ENCODE results near the gene MGAT3. TPM values are rescaled to one million over a fixed set of nuclear protein-coding genes. Genes with fewer than 3 reads are reported as not detected.
A peak's percentile ranks its signal among the peaks of the same experiment; 100 is the strongest.

The MGAT3 gene
- total and polyA plus RNA-seq, 12 donors: 0.42 to 6.9 (median 1.7) TPM

- Histone ChIP-seq H3K4me3 (no peak overlapping the region), H3K4me1 (replicated peaks in 1 of 2) (peaks cover 24 to 30% of the 10 kb centered on the region in 2 donors), H3K36me3 (replicated peaks in 1 of 2) (peaks cover 0 to 13% of the 10 kb centered on the region in 2 donors), H3K27ac (peak overlapping the region in 1 of 5 donors; percentile 93), H3K27me3 (no peaks in the 10 kb centered on the region), H3K9me3 (replicated peaks in 1 of 3) (no peaks in the 10 kb centered on the region)
- TF ChIP-seq CTCF (IDR thresholded peaks at IDR 0.05): no peak
- TF ChIP-seq POLR2A (IDR thresholded peaks at IDR 0.05): no peak
- WGBS, 4 donors: 76 to 84% (median 81%) methylated on average over 6 of the region's 6 CpGs
- no peak for DNase-seq
- intact Hi-C loops (cut with DNase I): no loop called here
Observed at GRCh38 chr22:39500101-39500500, 43.3 kb downstream of the MGAT3 start.

GRCh38 chr22:39501644-39502108 is 44.9 kb downstream of the MGAT3 start:
- DNase-seq: no peak
- WGBS, 4 donors: 32 to 42% (median 34%) methylated on average over 9 to 13 of the region's 13 CpGs
- H3K36me3 ChIP-seq (replicated peaks in 1 of 2): peaks cover 0 to 29% of the 10 kb centered on the region in 2 donors
- no peak for TF ChIP-seq CTCF (IDR thresholded peaks at IDR 0.05)
- TF ChIP-seq POLR2A (IDR thresholded peaks at IDR 0.05): no peak
- H3K9me3 ChIP-seq (replicated peaks in 1 of 3): no peaks in the 10 kb centered on the region
- no peaks in the 10 kb centered on the region for H3K27me3 ChIP-seq
- intact Hi-C loops (cut with DNase I): loop anchor here in 1 of 2 donors (2.0 kb wide), 1 partner anchor 17 kb away; no protein-coding TSS in a partner anchor
- H3K4me3 ChIP-seq: peak overlapping the region in 2 of 4 donors; percentile 41 to 90
- peaks cover 24 to 25% of the 10 kb centered on the region in 2 donors for H3K4me1 ChIP-seq (replicated peaks in 1 of 2)
- peak overlapping the region in 4 of 5 donors; percentile 59 to 95 (median 92) for H3K27ac ChIP-seq

- Histone ChIP-seq H3K4me1 (replicated peaks in 1 of 2) (peaks cover 24% of the 10 kb centered on the region in 2 donors), H3K9me3 (replicated peaks in 1 of 3) (no peaks in the 10 kb centered on the region), H3K27me3 (no peaks in the 10 kb centered on the region), H3K27ac (peak within 1 kb of the TSS in 4 of 5 donors; percentile 59 to 95 (median 92)), H3K4me3 (peak within 1 kb of the TSS in 3 of 4 donors; percentile 36 to 90 (median 41)), H3K36me3 (replicated peaks in 1 of 2) (peaks cover 0 to 35% of the 10 kb centered on the region in 2 donors)
- DNase-seq: peak; percentile 98 to 99 (median 99)
- TF ChIP-seq POLR2A (IDR thresholded peaks at IDR 0.05) (peak in 1 of 2 donors; percentile 46), CTCF (IDR thresholded peaks at IDR 0.05) (no peak)
- intact Hi-C loops (cut with DNase I): loop anchor here in 1 of 2 donors (2.0 kb wide), 1 partner anchor 17 kb away; no protein-coding TSS in a partner anchor
- WGBS, 4 donors: 0 to 3% (median 0%) methylated on average over 1 to 58 of the region's 58 CpGs
Observed at GRCh38 chr22:39502109-39502788, 45.4 kb downstream of the MGAT3 start, which contains the start of gene MIEF1. Gene MIEF1, plus strand, starts transcription at chr22:39502290. Its CDS starts 9,005 bp downstream, at chr22:39511295.

- intact Hi-C loops (cut with DNase I): loop anchor here in 1 of 2 donors (2.0 kb wide), 1 partner anchor 16 kb away; no protein-coding TSS in a partner anchor
- no peaks in the 10 kb centered on the region for H3K9me3 ChIP-seq (replicated peaks in 1 of 3)
- peak in 1 of 7 donors; percentile 12 for DNase-seq
- 2 to 6% (median 4%) methylated on average over 18 of the region's 18 CpGs for WGBS, 4 donors
- H3K27ac ChIP-seq: peak overlapping the region in 4 of 5 donors; percentile 49 to 95 (median 92)
- TF ChIP-seq CTCF (IDR thresholded peaks at IDR 0.05) (no peak), POLR2A (IDR thresholded peaks at IDR 0.05) (no peak)
- peaks cover 24% of the 10 kb centered on the region in 2 donors for H3K4me1 ChIP-seq (replicated peaks in 1 of 2)
- H3K27me3 ChIP-seq: no peaks in the 10 kb centered on the region
- H3K36me3 ChIP-seq (replicated peaks in 1 of 2): peaks cover 0 to 35% of the 10 kb centered on the region in 2 donors
- peak overlapping the region in 3 of 4 donors; percentile 36 to 90 (median 41) for H3K4me3 ChIP-seq
Observed at GRCh38 chr22:39502789-39503409, 46.1 kb downstream of the MGAT3 start.

Data from adrenal gland (tissue), 12 donors.